ENCODE data around the gene ATP8B3.

Gene ATP8B3

DNA sequence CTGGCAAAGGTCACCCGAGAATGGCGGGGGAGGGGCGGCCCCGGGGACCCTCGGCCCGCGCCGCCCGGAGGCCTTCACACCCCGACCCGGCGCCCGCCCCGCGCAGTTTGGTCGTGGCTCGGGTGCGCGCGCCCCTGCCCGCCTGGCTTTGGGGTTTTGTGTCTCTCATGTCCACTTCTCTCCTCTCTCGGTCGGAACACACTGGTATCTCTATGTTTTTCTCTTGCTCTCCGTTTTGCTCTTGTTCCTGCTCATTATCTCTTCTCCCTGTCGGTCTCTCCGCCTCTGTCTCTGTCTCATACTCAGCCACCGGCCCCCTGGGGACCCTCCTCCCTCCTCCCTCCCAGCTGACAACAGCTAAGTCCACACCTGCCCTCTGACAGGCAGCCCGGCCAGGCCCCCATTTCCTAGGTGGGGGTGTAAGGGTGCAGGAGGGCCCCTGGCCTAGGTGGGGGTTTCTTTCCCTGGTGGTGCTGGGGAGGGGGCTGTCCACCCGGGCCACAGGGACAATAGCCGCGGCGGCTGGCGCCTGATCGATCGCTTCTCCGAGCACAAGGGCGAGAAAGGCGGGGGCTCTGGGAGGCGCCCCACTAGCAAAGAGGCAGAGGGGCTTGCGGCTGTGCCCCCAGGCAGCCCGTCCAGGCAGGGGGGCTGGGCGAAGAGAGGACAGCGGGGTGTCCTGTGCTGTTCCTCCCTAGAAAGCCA, 56.5 kb downstream of the ATP8B3 start:
- DNase-seq, result no peak

- peak; percentile 50 for DNase-seq
These were observed 57.2 kb downstream of the ATP8B3 start for GRCh38 chr19:1754636-1755466.

- peak; percentile 42 for DNase-seq
These were observed 57.9 kb downstream of the ATP8B3 start for GRCh38 chr19:1754018-1754635.

GRCh38 chr19:1752757-1753728, 59.0 kb downstream of the ATP8B3 start, which contains the start of gene ONECUT3:
Gene ONECUT3, plus strand, starts transcription at chr19:1753506. Its CDS starts 157 bp downstream, at chr19:1753663.
- DNase-seq, result peak; percentile 19

GRCh38 chr19:1752009-1752756, 59.9 kb downstream of the ATP8B3 start:
- DNase-seq, result no peak

DNA sequence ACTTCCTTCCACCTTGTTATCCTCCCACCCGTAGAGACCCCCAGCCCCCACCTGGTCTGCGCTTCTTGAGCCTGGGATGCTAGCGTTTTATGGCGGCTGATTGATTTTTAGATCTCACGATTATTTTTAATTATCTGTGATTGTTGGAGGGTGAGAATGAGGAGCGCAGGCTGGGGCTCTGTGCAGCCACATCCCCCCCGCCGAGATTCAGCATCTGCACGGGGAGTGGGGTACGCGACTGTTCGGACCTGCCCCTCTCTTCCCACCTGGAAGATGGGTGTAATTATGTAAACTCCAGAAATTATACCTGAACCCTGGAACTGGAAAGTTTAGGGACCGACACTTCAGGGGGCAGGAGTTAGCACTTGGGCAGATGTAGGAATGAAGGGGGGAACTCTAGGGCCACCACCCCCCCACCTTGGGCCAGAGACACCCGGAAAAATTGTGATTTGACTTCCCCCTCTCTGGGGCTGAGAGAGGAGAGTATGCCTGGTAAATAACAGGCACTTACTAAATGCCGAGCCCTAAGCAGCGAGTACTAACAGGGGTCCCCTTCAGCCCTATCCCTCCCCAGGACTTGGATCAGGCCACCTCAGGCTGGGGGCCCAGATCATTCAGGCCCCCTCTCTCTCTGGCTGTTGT, 60.6 kb downstream of the ATP8B3 start:
- DNase-seq, result no peak

- no peak for DNase-seq
These were observed 61.6 kb downstream of the ATP8B3 start for GRCh38 chr19:1750343-1751021.

GRCh38 chr19:1749373-1750342, 62.4 kb downstream of the ATP8B3 start:
- no peak for DNase-seq

- DNase-seq, result no peak
These were observed 63.2 kb downstream of the ATP8B3 start for GRCh38 chr19:1748873-1749341.

DNA sequence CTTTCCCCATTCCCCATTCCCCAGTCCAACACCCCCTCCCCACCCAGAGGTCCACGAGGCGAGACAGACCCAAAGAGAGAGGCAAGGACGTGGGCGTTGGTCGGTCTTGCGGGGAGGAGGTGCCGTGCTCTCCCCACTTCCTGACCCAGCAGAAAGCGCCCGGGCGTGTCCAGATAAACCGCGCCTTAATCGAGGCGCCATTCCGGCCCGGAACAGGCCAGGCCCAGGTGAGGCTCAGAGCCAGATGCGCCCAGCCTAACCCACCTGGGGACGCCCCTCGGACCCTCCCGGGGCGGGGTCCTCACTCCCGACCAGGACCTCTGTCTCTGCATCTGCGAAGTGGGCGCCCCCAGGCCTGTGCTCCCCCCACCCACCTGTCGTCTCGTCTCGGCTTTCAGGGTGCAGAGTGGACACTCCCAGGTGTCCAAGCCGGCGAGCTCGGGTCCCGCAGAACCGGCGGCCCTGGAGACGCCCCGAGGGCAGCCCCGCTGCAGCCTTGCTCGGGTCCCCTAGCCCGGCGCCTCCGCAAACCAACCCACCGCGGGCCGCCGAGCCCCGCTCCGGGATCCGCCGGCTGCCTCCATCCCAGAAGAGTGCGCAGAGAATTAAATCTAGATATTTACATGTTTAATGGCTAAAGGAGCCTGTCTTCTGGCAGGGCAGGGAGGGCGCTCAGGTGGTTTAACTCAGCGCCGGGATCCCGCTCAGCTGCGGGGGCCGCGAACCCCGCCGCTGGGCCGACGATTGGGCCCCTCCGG, 63.8 kb downstream of the ATP8B3 start:
- DNase-seq, result peak; percentile 22

DNA sequence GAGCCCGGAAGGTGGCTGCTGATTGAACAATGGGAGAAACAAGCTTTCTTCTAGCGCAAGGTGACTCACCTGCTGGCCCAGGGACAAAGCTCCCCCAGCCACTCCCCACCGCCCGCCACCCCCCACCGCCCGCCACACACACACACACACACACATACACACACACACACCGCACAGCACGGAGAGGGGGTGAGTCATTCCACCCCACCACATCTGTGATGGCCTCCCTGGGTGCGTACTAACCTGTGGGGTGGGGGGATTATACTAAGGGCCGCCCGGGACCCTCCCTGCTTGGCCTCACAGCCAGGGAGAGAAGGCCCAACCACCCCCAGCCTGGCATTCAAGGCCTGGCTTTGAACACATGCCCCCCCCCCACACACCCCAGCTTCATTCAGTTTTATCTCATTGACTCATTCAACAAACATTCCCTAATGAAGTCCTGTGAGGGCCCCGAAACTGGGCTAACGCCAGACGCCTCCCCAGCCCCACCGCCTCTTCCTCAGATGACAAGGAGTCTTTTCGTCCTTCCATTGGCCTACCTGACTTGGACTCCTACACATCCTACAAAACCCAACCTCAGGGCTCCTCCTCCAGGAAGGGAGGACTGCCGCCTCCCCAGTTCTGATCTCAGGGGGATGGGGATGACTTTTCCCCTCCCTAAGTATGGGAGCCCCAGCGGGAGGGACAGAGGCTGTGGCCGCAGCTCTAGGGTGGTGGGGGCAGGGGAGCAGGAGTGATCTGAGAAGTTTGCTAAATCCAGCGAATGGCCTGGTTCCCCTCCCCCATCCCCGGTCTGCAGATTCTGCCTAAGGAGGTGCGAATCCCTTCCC, 64.6 kb downstream of the ATP8B3 start:
- peak; percentile 40 for DNase-seq

- peak; percentile 54 for DNase-seq
These were observed 65.4 kb downstream of the ATP8B3 start for GRCh38 chr19:1746401-1747284.

GRCh38 chr19:1745589-1746031, 66.5 kb downstream of the ATP8B3 start:
- no peak for DNase-seq

DNA sequence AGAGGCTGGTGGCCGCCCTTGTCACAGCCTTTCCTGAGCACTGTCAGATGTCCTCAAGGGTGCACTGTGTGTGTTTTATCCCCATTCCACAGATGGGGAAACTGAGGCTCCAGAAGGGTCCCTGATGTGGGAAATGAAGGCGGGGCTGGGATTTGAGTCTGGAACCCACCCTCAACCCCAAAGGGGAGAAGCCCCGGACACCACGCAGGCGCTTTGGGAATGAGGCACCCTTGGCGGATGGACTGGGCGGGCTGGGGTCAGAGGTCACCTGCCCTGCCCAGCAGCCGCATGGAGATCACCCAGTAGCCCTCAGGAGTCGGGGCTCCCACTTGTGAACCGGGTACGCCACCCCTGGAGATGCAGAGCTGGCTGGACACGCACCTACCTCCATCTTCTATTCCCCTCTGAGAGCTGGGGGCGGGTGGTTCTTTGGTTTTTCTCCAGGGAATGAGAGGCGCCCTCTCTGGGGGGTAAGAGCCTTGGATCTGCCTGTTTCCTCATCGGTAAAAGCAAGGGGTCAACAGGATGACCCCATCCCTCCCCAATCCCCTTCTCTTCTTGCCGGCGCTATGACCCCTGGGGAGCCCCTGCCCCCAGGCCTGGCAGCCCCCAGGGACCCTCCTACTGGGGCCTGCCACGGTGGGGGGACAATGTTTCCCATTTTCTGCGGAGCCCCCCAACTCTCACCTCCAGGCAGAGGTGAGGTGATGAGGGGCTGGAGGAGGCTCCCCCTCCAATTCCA, 67.1 kb downstream of the ATP8B3 start:
- DNase-seq, result no peak

DNA sequence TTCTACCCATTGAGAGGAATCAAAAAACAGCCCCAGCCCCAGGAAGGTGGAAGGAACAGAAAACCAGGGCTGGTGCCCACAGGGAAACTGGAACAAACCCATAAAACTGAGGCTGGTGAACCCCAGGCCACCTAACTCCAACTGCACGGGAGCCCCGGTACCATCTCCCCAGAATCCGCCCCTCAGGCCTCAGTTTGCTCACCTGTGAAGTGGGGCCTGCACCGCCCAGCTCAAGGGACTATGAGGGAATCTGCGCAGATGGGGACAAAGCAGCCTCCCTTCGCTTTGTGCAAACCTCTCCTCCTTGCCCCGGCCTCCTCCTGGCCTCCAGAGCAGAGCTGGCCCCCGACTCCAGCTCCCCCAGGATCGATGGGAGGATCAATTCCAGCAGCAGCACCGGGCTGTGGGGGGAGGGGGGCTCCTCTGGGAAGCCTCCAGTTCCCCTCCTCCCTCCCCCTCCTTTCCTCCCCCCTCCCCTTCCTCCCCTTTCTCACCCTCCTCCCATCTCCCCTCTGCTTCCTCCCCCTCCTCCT, 67.9 kb downstream of the ATP8B3 start:
- DNase-seq, result no peak

Measured in DMS53 (cell line).